SK-N-SH treated with all-trans-retinoic acid at 6 μM for 48 hours (cell line): ENCODE data around the gene MCAT.
A peak's percentile ranks its signal among the peaks of the same experiment; 100 is the strongest.

ENCODE experiments used
- ATAC-seq: fragments of 200-7000 bp; cut with Tn5 transposase; 3 replicates; pipeline ENCODE4 v1.9.1; 2020; ENCODE audit warnings: mild to moderate bottlenecking, moderate library complexity
- ARNTL ChIP-seq: fragments of 450-650 bp; formaldehyde crosslinking; IDR thresholded peaks from 2 replicates; pipeline ENCODE4 v1.5.0; 2020; ENCODE audit warnings: low read depth, mild to moderate bottlenecking, moderate library complexity, borderline replicate concordance
- CSDC2 ChIP-seq: fragments of 250-450 bp; sonication (Bioruptor Pico); IDR thresholded peaks from 2 replicates; pipeline ENCODE4 v1.5.0; 2020; ENCODE audit warnings: mild to moderate bottlenecking, moderate library complexity
- ESRRG ChIP-seq: fragments of 250-450 bp; sonication (Bioruptor Pico); IDR thresholded peaks from 2 replicates; pipeline ENCODE4 v1.6.1; 2021; ENCODE audit warnings: mild to moderate bottlenecking
- GLIS3 ChIP-seq: fragments of 250-450 bp; sonication (Bioruptor Pico); IDR thresholded peaks from 2 replicates; pipeline ENCODE4 v1.5.0; 2020; ENCODE audit warnings: mild to moderate bottlenecking, moderate library complexity
- ISL1 ChIP-seq: fragments of 250-450 bp; sonication (Bioruptor Pico); IDR thresholded peaks from 2 replicates; pipeline ENCODE4 v2.1.2; 2022; ENCODE audit warnings: mild to moderate bottlenecking, moderate library complexity
- OSR1 ChIP-seq: fragments of 250-450 bp; sonication (Bioruptor Pico); IDR thresholded peaks from 2 replicates; pipeline ENCODE4 v1.8.0; 2022; ENCODE audit warnings: moderate library complexity, mild to moderate bottlenecking, inconsistent platforms
- PPARA ChIP-seq: fragments of 250-450 bp; sonication (Bioruptor Pico); IDR thresholded peaks from 2 replicates; pipeline ENCODE4 v1.5.0; 2020; ENCODE audit warnings: mild to moderate bottlenecking, borderline replicate concordance
- RARB ChIP-seq: fragments of 250-450 bp; sonication (Bioruptor Pico); IDR thresholded peaks from 2 replicates; pipeline ENCODE4 v1.8.0; 2021; ENCODE audit warnings: mild to moderate bottlenecking, moderate library complexity
- SNAI2 ChIP-seq: fragments of 250-450 bp; sonication (Bioruptor Pico); IDR thresholded peaks from 2 replicates; pipeline ENCODE4 v1.5.0; 2020; ENCODE audit warnings: mild to moderate bottlenecking, moderate library complexity
- TCF4 ChIP-seq: fragments of 250-450 bp; sonication (Bioruptor Pico); IDR thresholded peaks from 2 replicates; pipeline ENCODE4 v1.8.0; 2021; ENCODE audit warnings: mild to moderate bottlenecking, moderate library complexity, borderline replicate concordance
- TOX ChIP-seq: fragments of 250-450 bp; sonication (Bioruptor Pico); IDR thresholded peaks from 2 replicates; pipeline ENCODE4 v1.8.0; 2021; ENCODE audit warnings: mild to moderate bottlenecking, moderate library complexity, borderline replicate concordance
- ZC3H10 ChIP-seq: fragments of 250-450 bp; sonication (Bioruptor Pico); IDR thresholded peaks from 2 replicates; pipeline ENCODE4 v1.5.1; 2021; ENCODE audit warnings: mild to moderate bottlenecking, moderate library complexity
- ZFP3 ChIP-seq: fragments of 250-450 bp; sonication (Bioruptor Pico); IDR thresholded peaks from 2 replicates; pipeline ENCODE4 v1.5.0; 2020; ENCODE audit warnings: mild to moderate bottlenecking, moderate library complexity
- ZFP30 ChIP-seq: fragments of 450-650 bp; formaldehyde crosslinking; IDR thresholded peaks from 2 replicates; pipeline ENCODE4 v1.5.0; 2022; ENCODE audit warnings: mild to moderate bottlenecking, moderate library complexity
- ZNF565 ChIP-seq: fragments of 450-650 bp; formaldehyde crosslinking; conservative IDR thresholded peaks from 2 replicates; pipeline ENCODE4 v1.5.0; 2020; ENCODE audit warnings: low read depth, mild to moderate bottlenecking, moderate library complexity
- ZNF70 ChIP-seq: fragments of 450-650 bp; formaldehyde crosslinking; IDR thresholded peaks from 2 replicates; pipeline ENCODE4 v1.5.0; 2020; ENCODE audit warnings: mild to moderate bottlenecking, moderate library complexity
- ZNF8 ChIP-seq: fragments of 450-650 bp; formaldehyde crosslinking; IDR thresholded peaks from 2 replicates; pipeline ENCODE4 v1.5.0; 2020; ENCODE audit warnings: mild to moderate bottlenecking, moderate library complexity
- TF ChIP-seq, protein P1 (sequence below): fragments of 250-450 bp; sonication (Bioruptor Pico); IDR thresholded peaks from 2 replicates; pipeline ENCODE4 v1.8.0; 2020; ENCODE audit warnings: mild to moderate bottlenecking, moderate library complexity, borderline replicate concordance
- TF ChIP-seq, protein P2 (sequence below): fragments of 250-450 bp; sonication (Bioruptor Pico); IDR thresholded peaks from 2 replicates; pipeline ENCODE4 v1.5.1; 2020; ENCODE audit warnings: low read depth, mild to moderate bottlenecking, moderate library complexity
- TF ChIP-seq, protein P3 (sequence below): fragments of 250-450 bp; sonication (Bioruptor Pico); IDR thresholded peaks from 2 replicates; pipeline ENCODE4 v1.5.0; 2020; ENCODE audit warnings: mild to moderate bottlenecking, moderate library complexity
- TF ChIP-seq, protein P4 (sequence below): fragments of 250-450 bp; sonication (Bioruptor Pico); IDR thresholded peaks from 2 replicates; pipeline ENCODE4 v1.5.1; 2021; ENCODE audit warnings: mild to moderate bottlenecking, moderate library complexity
- TF ChIP-seq, protein P5 (sequence below): fragments of 250-450 bp; sonication (Bioruptor Pico); IDR thresholded peaks from 2 replicates; pipeline ENCODE4 v1.8.0; 2021; ENCODE audit warnings: low read depth, mild to moderate bottlenecking, moderate library complexity, borderline replicate concordance

MCAT gene

DNA sequence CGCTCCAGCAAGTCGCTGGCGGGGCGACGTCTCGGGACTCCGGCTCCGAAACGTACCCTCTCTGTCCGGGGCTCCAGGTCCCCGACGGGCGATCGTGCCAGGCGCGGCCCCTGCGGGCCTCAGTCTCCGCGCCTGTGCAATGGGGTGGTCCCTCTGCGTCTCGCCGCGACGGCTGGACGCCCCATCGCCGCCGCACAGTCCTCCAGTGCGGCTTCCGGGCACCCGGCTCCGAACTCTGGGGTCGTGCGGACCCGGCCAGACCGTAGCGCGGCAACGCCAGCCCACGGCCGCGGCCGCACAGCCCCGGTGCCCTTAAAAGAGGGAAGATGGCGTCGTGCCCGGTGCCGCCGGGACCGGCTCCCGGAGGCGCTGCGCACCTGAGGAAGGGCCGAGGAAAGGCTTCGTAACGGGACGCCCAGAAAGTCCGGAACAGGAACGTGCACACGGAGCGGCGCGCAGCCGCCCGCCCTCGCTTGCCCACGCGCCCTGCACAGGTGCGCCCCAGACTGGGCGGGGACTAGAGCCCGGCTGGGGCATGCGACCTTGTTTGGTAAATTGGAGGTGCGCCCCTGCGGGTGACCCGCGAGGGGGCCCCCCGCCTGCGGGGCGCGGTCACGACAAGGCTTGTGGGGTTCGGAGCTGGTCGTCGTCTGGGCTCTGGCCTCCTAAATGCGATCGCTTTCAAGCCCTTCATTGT lies 32.1 kb downstream of the MCAT start:
- peak; percentile 34 for ATAC-seq
- TF ChIP-seq PPARA (CRISPR knock-in tag), result no peak
- no peak for TF ChIP-seq ESRRG (CRISPR knock-in tag)
- no peak for TF ChIP-seq TOX (CRISPR knock-in tag)
- TF ChIP-seq ZNF565 (CRISPR knock-in tag), result no peak
- no peak for TF ChIP-seq TCF4 (CRISPR knock-in tag)
- no peak for TF ChIP-seq ARNTL (CRISPR knock-in tag)
- no peak for TF ChIP-seq CSDC2 (CRISPR knock-in tag)

DNA sequence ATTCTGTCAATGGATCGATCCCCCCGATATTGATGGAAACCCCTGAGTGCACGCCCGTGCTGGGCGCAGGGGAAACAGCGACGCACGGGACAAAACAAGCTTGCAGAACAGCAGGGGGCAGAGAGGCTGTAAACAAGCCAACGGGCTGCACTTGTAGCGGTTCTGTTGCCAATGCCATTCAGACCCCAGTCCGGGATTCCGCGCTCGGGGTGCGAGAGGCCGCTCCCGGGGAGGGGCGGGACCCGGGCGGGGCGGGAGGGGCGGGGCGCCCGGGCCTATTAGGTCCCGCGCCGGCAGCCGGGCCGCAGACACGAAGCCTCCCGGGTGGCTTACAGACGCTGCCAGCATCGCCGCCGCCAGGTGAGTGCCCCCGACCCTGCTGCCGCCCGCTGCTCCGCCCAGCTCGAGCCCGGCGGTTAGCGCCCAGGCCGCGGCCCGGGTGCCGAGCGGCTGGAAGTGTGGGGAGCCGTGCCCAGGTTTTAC lies 32.7 kb downstream of the MCAT start, which contains the start of gene BIK:
BIK (plus strand) TSS at position 307 of the 483 bp plus-strand sequence. CDS start 13,273 bp downstream, outside the sequence.
- TF ChIP-seq, protein P1, sequence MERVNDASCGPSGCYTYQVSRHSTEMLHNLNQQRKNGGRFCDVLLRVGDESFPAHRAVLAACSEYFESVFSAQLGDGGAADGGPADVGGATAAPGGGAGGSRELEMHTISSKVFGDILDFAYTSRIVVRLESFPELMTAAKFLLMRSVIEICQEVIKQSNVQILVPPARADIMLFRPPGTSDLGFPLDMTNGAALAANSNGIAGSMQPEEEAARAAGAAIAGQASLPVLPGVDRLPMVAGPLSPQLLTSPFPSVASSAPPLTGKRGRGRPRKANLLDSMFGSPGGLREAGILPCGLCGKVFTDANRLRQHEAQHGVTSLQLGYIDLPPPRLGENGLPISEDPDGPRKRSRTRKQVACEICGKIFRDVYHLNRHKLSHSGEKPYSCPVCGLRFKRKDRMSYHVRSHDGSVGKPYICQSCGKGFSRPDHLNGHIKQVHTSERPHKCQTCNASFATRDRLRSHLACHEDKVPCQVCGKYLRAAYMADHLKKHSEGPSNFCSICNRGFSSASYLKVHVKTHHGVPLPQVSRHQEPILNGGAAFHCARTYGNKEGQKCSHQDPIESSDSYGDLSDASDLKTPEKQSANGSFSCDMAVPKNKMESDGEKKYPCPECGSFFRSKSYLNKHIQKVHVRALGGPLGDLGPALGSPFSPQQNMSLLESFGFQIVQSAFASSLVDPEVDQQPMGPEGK (CRISPR knock-in tag), result no peak
- TF ChIP-seq ISL1 (CRISPR knock-in tag), result no peak
- no peak for TF ChIP-seq SNAI2 (CRISPR knock-in tag)
- TF ChIP-seq TCF4 (CRISPR knock-in tag), result no peak
- no peak for TF ChIP-seq RARB (CRISPR knock-in tag)
- TF ChIP-seq, protein P2, sequence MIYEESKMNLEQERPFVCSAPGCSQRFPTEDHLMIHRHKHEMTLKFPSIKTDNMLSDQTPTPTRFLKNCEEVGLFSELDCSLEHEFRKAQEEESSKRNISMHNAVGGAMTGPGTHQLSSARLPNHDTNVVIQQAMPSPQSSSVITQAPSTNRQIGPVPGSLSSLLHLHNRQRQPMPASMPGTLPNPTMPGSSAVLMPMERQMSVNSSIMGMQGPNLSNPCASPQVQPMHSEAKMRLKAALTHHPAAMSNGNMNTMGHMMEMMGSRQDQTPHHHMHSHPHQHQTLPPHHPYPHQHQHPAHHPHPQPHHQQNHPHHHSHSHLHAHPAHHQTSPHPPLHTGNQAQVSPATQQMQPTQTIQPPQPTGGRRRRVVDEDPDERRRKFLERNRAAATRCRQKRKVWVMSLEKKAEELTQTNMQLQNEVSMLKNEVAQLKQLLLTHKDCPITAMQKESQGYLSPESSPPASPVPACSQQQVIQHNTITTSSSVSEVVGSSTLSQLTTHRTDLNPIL (CRISPR knock-in tag), result no peak
- TF ChIP-seq OSR1, result no peak
- no peak for TF ChIP-seq ZFP3 (CRISPR knock-in tag)
- TF ChIP-seq ZFP30 (CRISPR knock-in tag), result no peak
- no peak for TF ChIP-seq ZNF565 (CRISPR knock-in tag)
- no peak for TF ChIP-seq TOX (CRISPR knock-in tag)
- TF ChIP-seq ZC3H10 (CRISPR knock-in tag), result no peak
- no peak for TF ChIP-seq ZNF8 (CRISPR knock-in tag)
- TF ChIP-seq ARNTL (CRISPR knock-in tag), result no peak
- TF ChIP-seq CSDC2 (CRISPR knock-in tag), result no peak
- TF ChIP-seq, protein P3, sequence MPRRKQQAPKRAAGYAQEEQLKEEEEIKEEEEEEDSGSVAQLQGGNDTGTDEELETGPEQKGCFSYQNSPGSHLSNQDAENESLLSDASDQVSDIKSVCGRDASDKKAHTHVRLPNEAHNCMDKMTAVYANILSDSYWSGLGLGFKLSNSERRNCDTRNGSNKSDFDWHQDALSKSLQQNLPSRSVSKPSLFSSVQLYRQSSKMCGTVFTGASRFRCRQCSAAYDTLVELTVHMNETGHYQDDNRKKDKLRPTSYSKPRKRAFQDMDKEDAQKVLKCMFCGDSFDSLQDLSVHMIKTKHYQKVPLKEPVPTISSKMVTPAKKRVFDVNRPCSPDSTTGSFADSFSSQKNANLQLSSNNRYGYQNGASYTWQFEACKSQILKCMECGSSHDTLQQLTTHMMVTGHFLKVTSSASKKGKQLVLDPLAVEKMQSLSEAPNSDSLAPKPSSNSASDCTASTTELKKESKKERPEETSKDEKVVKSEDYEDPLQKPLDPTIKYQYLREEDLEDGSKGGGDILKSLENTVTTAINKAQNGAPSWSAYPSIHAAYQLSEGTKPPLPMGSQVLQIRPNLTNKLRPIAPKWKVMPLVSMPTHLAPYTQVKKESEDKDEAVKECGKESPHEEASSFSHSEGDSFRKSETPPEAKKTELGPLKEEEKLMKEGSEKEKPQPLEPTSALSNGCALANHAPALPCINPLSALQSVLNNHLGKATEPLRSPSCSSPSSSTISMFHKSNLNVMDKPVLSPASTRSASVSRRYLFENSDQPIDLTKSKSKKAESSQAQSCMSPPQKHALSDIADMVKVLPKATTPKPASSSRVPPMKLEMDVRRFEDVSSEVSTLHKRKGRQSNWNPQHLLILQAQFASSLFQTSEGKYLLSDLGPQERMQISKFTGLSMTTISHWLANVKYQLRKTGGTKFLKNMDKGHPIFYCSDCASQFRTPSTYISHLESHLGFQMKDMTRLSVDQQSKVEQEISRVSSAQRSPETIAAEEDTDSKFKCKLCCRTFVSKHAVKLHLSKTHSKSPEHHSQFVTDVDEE (CRISPR knock-in tag), result no peak
- TF ChIP-seq ZNF70 (CRISPR knock-in tag), result no peak
- TF ChIP-seq GLIS3, result no peak
- TF ChIP-seq, all 23 proteins: peak for 0
- ATAC-seq, result peak; percentile 76

DNA sequence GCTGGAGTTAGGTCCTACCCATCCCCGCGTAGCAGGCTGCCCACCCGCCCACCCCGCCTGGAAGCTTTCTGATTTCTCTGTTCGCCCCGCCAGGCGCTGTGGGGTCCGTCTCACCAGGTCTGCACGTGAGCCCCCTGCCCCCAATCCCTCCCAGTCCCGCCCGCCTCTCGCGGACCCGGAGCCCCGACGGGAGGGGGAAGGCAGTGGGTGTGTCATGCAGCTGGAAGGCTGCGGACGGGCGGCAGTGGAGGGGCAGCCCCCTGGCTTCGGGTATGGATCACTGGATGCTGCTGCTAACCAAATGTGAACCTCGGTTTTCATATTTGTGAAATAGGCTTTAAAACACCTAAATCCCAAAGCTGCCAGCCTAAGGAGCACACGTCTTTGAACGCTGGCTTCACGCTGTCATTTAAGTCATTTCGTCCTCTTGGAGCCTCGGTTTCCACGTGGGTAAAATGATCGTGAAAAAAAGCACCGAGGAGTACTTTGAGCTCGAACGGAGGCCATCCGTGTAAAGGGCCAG lies 33.2 kb downstream of the MCAT start:
- no peak for ATAC-seq
- TF ChIP-seq, protein P4, sequence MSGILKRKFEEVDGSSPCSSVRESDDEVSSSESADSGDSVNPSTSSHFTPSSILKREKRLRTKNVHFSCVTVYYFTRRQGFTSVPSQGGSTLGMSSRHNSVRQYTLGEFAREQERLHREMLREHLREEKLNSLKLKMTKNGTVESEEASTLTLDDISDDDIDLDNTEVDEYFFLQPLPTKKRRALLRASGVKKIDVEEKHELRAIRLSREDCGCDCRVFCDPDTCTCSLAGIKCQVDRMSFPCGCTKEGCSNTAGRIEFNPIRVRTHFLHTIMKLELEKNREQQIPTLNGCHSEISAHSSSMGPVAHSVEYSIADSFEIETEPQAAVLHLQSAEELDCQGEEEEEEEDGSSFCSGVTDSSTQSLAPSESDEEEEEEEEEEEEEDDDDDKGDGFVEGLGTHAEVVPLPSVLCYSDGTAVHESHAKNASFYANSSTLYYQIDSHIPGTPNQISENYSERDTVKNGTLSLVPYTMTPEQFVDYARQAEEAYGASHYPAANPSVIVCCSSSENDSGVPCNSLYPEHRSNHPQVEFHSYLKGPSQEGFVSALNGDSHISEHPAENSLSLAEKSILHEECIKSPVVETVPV, result no peak

DNA sequence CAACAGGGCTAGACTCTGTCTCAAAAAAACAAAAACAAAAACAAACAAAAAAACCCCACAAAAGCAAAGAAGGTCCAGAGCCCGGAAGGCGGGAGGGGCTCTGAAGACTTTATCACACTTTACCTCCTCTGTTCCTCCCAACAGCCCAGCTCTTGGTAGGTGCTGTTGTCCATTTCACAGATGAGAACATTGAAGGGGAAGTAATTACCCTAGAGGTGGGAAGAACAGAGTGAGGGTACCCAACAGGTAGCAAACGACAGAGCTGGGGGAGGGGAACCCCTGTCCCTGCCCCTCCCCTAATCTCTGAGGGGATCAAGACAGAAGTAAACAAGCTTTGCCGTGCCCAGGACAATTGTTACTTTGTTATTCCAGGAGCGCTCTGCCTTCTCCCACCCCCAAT lies 33.7 kb downstream of the MCAT start:
- ATAC-seq, result no peak
- TF ChIP-seq, protein P3 (CRISPR knock-in tag), result no peak
- TF ChIP-seq, protein P4, result no peak
- TF ChIP-seq, protein P5, sequence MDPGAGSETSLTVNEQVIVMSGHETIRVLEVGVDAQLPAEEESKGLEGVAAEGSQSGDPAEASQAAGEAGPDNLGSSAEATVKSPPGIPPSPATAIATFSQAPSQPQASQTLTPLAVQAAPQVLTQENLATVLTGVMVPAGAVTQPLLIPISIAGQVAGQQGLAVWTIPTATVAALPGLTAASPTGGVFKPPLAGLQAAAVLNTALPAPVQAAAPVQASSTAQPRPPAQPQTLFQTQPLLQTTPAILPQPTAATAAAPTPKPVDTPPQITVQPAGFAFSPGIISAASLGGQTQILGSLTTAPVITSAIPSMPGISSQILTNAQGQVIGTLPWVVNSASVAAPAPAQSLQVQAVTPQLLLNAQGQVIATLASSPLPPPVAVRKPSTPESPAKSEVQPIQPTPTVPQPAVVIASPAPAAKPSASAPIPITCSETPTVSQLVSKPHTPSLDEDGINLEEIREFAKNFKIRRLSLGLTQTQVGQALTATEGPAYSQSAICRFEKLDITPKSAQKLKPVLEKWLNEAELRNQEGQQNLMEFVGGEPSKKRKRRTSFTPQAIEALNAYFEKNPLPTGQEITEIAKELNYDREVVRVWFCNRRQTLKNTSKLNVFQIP (CRISPR knock-in tag), result no peak
- TF ChIP-seq ISL1 (CRISPR knock-in tag) (no peak), TOX (CRISPR knock-in tag) (no peak)
